Erythroblast (primary cell): ENCODE results near the gene MMEL1.
"Not testable (repeated sequence)": the region's sequence is repeated elsewhere in the genome, so short reads cannot be mapped to it uniquely, and the experiment has no call there.

ENCODE experiments used
- GATA1 ChIP-seq: IDR thresholded peaks from 2 replicates; pipeline ENCODE4 v1.6.1; 2011; ENCODE audit warnings: low read depth, mild to moderate bottlenecking, control low read depth, low read length, moderate library complexity
- POLR2A ChIP-seq: IDR thresholded peaks from 2 replicates; pipeline ENCODE4 v1.6.1; 2011; ENCODE audit warnings: mild to moderate bottlenecking, low read length

- not testable (repeated sequence) for TF ChIP-seq POLR2A, GATA1
These were observed 20.2 kb upstream of the MMEL1 start for GRCh38 chr1:2652926-2653571.
